Measurements from ENCODE around the gene HLA-DQA1. TPM values are rescaled to one million over a fixed set of nuclear protein-coding genes. Genes with fewer than 3 reads are reported as not detected.

The HLA-DQA1 gene
- total and polyA plus RNA-seq, 2 experiments from 2014 or later: 0.42 TPM; not detected in 1

- TF ChIP-seq ZNF331 (CRISPR knock-in tag; IDR thresholded peaks at IDR 0.05; ENCODE audit: low read depth): no peak
- no peak for TF ChIP-seq REST (IDR thresholded peaks at IDR 0.05; ENCODE audit: unreplicated experiment)
- no peak for TF ChIP-seq ZNF114 (CRISPR knock-in tag; IDR thresholded peaks at IDR 0.05)
- no peak for TF ChIP-seq ETS1 (IDR thresholded peaks at IDR 0.05)
- TF ChIP-seq ZNF462 (CRISPR knock-in tag; IDR thresholded peaks at IDR 0.05): no peak
- TF ChIP-seq JUNB (IDR thresholded peaks at IDR 0.05; ENCODE audit: unreplicated experiment): no peak
- no peak for TF ChIP-seq CREB1 (CRISPR knock-in tag; IDR thresholded peaks at IDR 0.05; ENCODE audit: low read depth)
- TF ChIP-seq EZH2 (IDR thresholded peaks at IDR 0.05; ENCODE audit: low read depth, unreplicated experiment): no peak
- no peak for TF ChIP-seq EZH2phosphoT487 (IDR thresholded peaks at IDR 0.05; ENCODE audit: unreplicated experiment)
- no peak for TF ChIP-seq POLR2AphosphoS5 (IDR thresholded peaks at IDR 0.05; ENCODE audit: low read depth)
- TF ChIP-seq NANOG (IDR thresholded peaks at IDR 0.05; ENCODE audit: borderline replicate concordance): no peak
- TF ChIP-seq CTCF (conservative IDR thresholded peaks at IDR 0.05; ENCODE audit: low read depth in 2 of 2): no peak
- no peak for TF ChIP-seq STAT1 (IDR thresholded peaks at IDR 0.05; ENCODE audit: unreplicated experiment)
- no peak overlapping the region for H2AFZ ChIP-seq
Measured at GRCh38 chr6:32609391-32609730, 27.8 kb upstream of the HLA-DQA1 start.

More at GRCh38 chr6:32609391-32609730, 27.8 kb upstream of the HLA-DQA1 start:
- H3K27ac ChIP-seq (ENCODE audit: low read depth): peak overlapping the region; percentile 92; the same call in 1 of the 2 replicates
- Mint-ChIP-seq H3K36me3 (ENCODE audit: low read depth) (no peaks in the 10 kb centered on the region), H3K4me3 (no peak overlapping the region), H3K27me3 (ENCODE audit: insufficient read depth, low read depth, poor library complexity) (no peaks in the 10 kb centered on the region), H3K9me3 (no peaks in the 10 kb centered on the region), H3K4me1 (peaks cover 4% of the 10 kb centered on the region), H3K27ac (no peak overlapping the region)
- DNase-seq (ENCODE audit: low spot score): no peak
- H3K4me1 ChIP-seq (ENCODE audit: insufficient read depth): no peaks in the 10 kb centered on the region
- no peak overlapping the region for H3K4me3 ChIP-seq
- H3K9me2 ChIP-seq (ENCODE audit: insufficient read depth): no peaks in the 10 kb centered on the region
- no peaks in the 10 kb centered on the region for H3K36me3 ChIP-seq (ENCODE audit: insufficient read depth)
- H3K27me3 ChIP-seq (ENCODE audit: insufficient read depth): no peaks in the 10 kb centered on the region
- no peaks in the 10 kb centered on the region for H3F3A ChIP-seq (replicated peaks; ENCODE audit: low read depth)
- no peaks in the 10 kb centered on the region for H4K20me1 ChIP-seq (replicated peaks; ENCODE audit: insufficient read depth)
- no peak overlapping the region; the same call in 1 of the 2 replicates for H3K4me2 ChIP-seq
- ATAC-seq: no peak
- H3K79me2 ChIP-seq (replicated peaks; ENCODE audit: insufficient read depth): no peaks in the 10 kb centered on the region

Data from GM23338 (cell line).